Inferior parietal cortex (tissue), 1 donor: ENCODE data around the gene PHKG2.

Experiments
- DNase-seq: peaks from one replicate; pipeline ENCODE4 v3.0.0-alpha.2; 2016; ENCODE audit errors: extremely low spot score

The PHKG2 gene

GRCh38 chr16:30756781-30757100 lies 8.5 kb downstream of the PHKG2 start:
- no peak for DNase-seq

DNA sequence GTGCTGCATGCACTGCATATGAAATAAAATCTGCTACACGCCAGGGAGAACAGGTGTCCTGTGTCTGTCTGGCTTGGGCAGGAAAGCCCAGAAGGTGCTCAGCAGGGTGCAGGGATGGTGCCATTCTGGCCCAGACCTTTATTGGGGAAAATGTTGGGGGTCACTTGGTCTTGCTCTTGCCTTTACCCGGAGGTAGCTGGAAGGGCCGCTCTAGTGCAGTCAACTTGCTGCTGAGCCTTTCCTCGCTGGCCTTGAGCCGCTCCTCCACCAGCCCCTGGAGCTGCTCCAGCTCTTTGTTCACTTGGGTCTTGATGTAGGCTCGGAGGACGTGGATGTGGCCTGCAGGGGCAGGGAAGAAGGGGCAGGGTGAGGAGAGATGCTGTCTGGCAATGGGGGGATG lies 9.1 kb downstream of the PHKG2 start:
- no peak for DNase-seq

DNA sequence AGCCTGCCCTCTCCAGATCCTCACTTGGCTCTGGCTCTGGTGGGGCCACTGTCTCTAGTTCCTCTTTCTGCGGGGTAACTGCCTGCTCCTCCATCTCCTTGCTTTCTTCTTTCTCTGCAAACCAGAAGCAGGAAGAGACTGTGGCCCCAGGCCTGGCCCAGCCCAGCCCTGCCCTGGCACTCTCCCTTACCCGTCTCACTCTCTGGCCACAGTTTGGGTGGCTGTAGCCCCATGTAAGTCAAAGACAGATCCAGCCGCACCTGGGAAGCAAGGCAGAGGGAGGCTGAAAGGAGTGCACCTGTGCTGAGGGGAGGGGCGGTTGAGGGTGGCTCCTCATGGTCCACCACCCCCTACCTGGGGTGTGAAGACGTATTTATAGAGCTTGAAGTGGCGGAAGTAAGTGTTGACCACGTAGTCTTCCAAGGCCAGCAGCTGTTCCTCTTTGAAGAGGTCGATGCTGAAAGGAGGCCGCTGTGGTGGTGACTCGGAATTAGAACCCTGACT lies 10.8 kb downstream of the PHKG2 start:
- DNase-seq = no peak

DNA sequence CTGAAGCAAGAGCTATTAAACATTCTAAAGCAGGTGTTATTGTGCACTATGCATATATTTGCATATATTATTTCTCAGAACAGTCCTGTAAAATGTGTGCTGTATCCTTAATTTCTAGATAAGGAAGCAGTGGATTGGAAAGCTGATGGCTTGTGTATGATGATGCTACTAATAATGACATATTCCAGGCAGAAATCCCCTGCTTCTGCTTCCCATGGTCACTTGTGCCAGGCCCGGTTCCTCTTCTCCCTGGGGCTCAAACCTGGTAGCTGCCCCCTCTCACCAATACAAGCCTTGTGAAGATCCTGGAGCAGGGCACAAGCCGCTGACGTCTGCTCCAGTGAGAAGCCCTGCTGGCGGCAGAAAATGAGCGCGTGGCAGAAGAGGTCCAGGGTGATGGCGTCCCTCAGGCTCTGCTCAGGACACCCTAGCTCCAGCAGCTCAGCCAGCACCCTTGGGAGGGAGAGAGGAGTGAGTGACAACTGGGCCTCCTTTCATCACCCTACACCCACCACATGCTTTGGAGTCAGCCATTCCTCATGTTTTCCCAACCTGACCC lies 11.9 kb downstream of the PHKG2 start:
- no peak for DNase-seq

GRCh38 chr16:30760577-30761426 lies 12.6 kb downstream of the PHKG2 start:
- no peak for DNase-seq

- no peak for DNase-seq
Observed at GRCh38 chr16:30761427-30761927, 13.3 kb downstream of the PHKG2 start.

DNA sequence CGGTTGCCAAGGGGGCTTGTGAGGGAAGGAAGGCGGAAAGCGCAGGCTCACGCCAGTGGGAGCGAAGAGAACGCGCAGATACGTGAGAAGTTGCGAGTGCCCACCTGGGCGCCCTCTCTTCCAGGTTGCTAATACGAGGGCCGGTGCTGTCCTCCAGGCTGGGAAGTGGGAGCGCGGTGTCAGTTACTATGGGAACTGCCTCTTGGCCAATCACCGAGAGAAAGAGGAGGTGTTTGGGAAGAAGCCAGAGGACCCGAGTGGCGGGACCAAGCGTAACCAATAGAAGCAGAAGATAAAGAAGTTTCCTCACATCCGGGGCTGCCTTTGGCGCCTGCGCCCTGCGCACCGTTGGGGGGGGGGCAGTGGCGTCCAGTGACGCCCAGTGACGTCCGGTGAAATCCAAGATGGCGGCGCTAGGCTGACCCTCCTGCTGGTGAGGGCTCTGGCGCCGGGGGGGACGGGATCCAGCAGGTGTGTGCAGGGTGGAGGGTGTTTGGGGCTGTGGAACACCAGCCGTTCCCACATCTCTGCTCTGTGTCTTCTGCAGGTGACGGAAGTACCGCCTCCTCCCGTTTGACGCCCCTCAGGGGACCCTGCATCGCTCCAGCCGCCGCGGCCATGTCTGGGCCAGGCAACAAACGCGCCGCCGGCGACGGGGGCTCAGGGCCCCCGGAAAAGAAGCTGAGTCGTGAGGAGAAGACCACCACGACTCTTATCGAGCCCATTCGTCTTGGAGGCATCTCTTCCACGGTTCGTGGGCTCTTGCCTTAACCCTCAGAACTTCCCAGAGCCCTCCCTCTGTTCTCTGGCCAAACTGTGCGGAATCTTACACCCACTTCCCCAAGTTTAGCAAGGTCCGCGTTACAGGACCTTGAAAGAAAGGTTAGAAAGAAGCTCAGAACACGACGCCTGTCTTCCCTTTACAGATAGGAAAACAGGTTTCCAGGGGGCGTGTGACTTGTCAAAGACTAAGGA lies 14.0 kb downstream of the PHKG2 start, which contains the start of the genes CFAP119 and RNF40:
Gene CFAP119, minus strand, starts transcription at position 135 of the 975 bp plus-strand sequence. CDS start 314 bp downstream, outside the sequence.
Gene RNF40, plus strand, starts transcription at position 395 of the 975 bp plus-strand sequence. Its CDS starts 224 bp downstream, at position 619.
- peak; percentile 98 for DNase-seq

DNA sequence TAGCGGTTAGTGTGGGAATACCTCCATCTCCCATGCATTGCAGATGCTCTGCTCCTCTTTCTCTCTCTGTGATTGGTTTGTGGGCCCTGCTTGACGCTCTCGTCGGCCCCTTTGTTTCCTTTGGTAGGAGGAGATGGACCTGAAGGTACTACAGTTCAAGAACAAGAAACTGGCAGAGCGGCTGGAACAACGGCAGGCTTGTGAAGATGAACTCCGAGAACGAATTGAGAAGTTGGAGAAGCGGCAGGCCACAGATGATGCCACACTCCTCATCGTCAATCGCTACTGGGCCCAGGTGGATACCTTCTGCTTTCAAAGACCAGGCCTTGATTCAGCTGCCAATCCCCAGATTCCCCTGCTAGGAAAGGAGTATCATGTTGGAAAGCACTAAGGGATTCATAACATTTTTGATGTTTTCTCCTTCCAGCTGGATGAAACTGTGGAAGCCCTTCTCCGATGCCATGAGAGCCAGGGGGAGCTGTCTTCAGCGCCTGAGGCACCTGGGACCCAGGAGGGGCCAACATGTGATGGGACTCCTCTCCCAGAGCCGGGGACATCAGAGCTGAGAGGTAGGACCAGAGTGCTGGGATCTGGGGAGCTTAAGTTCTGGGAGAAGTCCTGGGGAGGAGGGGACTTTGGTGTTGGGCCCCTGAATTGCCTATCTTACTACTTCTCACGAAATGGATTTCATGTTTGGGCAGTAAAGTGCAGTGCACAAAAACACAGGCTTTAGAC lies 14.9 kb downstream of the PHKG2 start:
- no peak for DNase-seq

DNA sequence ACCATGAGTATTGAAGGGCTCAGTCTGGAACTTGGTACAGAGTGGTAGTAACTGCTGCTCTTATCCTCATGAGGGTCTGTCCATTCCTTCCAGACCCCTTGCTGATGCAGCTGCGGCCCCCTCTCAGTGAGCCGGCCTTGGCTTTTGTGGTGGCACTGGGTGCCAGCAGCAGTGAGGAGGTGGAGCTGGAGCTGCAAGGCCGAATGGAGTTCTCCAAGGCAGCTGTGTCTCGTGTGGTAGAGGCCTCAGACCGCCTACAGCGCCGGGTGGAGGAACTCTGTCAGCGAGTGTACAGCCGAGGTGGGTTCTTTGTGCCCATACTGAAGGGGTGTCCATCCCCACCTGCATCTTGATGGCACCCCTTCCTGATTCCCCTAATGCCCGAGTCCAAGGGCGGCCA lies 15.9 kb downstream of the PHKG2 start:
- DNase-seq = no peak

- no peak for DNase-seq
Observed at GRCh38 chr16:30764816-30765465, 16.7 kb downstream of the PHKG2 start.

DNA sequence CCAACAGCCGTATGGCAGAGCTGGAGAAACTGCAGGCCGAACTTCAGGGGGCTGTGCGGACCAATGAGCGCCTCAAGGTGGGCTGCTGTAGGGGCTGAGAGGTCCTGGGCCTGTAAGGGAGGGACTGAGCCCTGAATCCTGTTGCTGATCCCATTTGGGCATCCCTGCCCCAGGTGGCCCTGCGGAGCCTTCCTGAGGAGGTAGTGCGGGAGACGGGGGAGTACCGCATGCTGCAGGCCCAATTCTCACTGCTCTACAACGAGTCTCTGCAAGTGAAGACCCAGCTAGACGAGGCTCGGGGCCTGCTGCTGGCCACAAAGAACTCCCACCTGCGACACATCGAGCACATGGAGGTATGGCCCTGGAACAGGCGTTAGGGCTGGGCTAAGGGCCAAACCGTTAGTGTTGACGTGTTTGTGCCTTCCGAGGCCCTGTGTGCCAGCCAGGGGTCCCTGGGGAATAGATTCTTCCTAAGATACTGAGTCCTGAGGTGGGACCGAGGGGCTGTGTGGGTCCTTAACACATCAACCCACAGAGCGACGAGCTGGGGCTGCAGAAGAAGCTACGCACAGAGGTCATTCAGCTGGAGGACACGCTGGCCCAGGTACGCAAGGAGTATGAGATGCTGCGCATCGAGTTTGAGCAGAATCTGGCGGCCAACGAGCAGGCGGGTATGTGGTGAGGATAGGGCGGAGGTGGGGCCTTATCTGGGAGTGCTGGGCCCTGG lies 18.1 kb downstream of the PHKG2 start:
- no peak for DNase-seq

DNA sequence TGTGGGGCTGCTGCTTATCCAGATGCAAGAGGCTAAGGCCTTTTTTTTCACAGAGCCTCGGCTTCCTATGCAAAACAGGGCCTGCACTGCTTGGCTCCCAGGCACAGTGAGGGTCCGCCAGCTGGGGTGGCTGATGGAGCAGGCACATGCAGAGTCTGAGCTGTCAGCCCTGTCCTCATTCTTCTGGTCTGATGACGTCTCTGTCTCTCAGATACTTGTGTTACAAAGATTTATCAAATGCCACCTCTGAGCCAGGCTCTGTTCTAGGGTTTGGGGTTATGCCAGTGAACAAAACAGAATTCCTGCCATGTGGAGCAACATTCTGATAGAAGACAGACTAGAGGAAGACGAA lies 18.7 kb downstream of the PHKG2 start:
- DNase-seq = no peak

GRCh38 chr16:30767767-30768465 lies 19.7 kb downstream of the PHKG2 start:
- no peak for DNase-seq

DNA sequence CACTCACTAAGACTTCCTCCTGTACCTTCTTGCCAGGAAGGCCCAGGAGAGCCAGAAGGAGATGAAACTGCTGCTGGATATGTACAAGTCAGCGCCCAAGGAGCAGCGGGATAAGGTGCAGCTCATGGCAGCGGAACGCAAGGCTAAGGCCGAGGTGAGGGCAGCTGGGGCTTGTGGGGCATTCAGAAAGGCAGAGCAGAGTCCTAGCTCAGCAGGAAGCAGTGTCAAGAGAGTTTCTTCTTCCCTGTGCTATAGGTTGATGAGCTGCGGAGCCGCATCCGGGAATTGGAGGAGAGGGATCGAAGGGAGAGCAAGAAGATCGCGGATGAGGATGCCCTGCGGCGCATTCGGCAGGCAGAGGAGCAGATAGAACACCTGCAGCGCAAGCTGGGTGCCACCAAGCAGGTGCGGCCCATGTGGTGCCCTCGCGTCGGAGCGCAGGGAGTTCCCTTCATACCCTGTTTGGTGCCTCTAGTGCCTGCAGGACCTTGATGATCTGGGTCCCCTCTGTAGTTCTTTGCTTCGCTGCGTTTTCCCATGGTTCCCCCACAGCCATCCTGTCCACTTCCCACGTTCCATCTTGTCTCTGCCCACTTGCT lies 20.5 kb downstream of the PHKG2 start:
- DNase-seq = no peak

GRCh38 chr16:30769379-30770089 lies 21.3 kb downstream of the PHKG2 start:
- DNase-seq = no peak

DNA sequence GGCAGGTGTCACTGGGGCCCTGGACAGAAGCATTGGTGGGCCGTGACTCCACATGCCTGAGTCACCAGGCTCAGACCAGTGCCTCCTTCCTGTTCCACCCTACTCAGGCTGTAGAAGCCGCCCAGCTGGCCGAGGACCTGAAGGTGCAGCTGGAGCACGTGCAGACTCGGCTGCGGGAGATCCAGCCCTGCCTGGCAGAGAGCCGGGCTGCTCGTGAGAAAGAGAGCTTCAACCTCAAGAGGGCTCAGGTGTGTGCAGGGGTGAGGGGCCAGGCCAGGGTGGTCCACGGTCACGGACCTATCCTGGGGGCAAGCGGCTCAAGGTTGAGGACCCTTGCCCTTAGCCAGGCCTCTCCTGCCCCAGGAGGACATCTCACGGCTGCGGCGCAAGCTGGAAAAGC lies 23.5 kb downstream of the PHKG2 start:
- no peak for DNase-seq

DNA sequence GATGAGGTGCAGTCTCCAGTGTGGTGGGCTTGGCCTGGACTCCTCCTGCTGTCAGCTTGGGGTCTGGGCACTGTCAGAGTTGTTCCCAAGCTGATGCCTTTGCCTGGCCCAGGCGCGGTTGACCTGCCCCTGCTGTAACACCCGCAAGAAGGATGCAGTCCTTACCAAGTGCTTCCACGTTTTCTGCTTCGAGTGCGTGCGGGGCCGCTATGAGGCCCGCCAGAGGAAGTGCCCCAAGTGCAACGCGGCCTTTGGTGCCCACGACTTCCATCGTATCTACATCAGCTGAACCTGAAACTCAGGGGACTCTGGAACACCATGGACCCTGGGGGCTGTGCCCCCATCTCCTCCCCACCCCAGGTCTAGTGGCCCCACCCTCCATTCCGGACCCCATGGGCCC lies 25.6 kb downstream of the PHKG2 start:
- DNase-seq = no peak
